H1 (cell line): Measurements from ENCODE around the gene SOX6. TPM values are rescaled to one million over a fixed set of nuclear protein-coding genes. Genes with fewer than 3 reads are reported as not detected.

Experiments
- BRCA1 ChIP-seq: IDR thresholded peaks from 2 replicates; pipeline ENCODE4 v1.6.1; 2012; ENCODE audit warnings: low read depth, low read length, improper control_type of control experiment
- E2F6 ChIP-seq: IDR thresholded peaks from 2 replicates; pipeline ENCODE4 v1.6.1; 2012; ENCODE audit warnings: inconsistent platforms
- GABPA ChIP-seq: IDR thresholded peaks from 2 replicates; pipeline ENCODE4 v1.6.1; 2011; ENCODE audit warnings: mild to moderate bottlenecking, low read length, moderate library complexity, borderline replicate concordance; ENCODE audit not compliant: insufficient read depth
- MAX ChIP-seq: IDR thresholded peaks from 2 replicates; pipeline ENCODE4 v1.6.1; 2012; ENCODE audit warnings: inconsistent platforms
- polyA plus RNA-seq, 7 experiments: library from polyadenylated mRNA; depleted of rRNA in 3 of 7; stranded (reverse) in 5 of 7; unstranded in 2 of 7; fragments of >200 nt in 5 of 7; fragments of 200-250 nt in 2 of 7; gene quantifications; 1 replicate in 5 of 7; 2 replicates in 1 of 7; 4 replicates in 1 of 7; pipeline versions ENCODE4 v1.2.1 to v1.2.3, GENCODE V29; 2011 to 2013; ENCODE audit warnings: missing spikeins in 2 of 7, mixed read lengths in 2 of 7
- total RNA-seq: library from RNA; stranded (reverse); fragmentation: NEBNext Ultra II Directional; extraction: Animal tissue kit (Norgen Biotek cat#: 25700); gene quantifications from 2 replicates; pipeline ENCODE4 v1.2.1, GENCODE V29; 2021

The SOX6 gene
- total and polyA plus RNA-seq, 2 of the 8 experiments (the other 6 are each of a cell fraction or from before 2014, with no cell fraction given) = 0.09 TPM; not detected in 1

GRCh38 chr11:16028419-16028818 lies 327.9 kb downstream of the SOX6 start (continued):
- TF ChIP-seq MAX (no peak), BRCA1 (no peak), GABPA (no peak), E2F6 (no peak)
- TF ChIP-seq, all 59 proteins: peak for 0
